DND-41 (cell line): ENCODE data around the gene CCDC157.
"Not testable (repeated sequence)": the region's sequence is repeated elsewhere in the genome, so short reads cannot be mapped to it uniquely, and the experiment has no call there.

Experiments
- ATAC-seq: fragments of 200-7000 bp; cut with Tn5 transposase; 3 replicates; pipeline ENCODE4 v1.9.1; 2021; ENCODE audit warnings: low read depth; ENCODE audit not compliant: insufficient read depth
- DNase-seq: peaks from one replicate; pipeline ENCODE4 v3.0.0-alpha.2; 2020
- H2AFZ ChIP-seq: 2 replicates; pipeline ENCODE4 v1.6.0; 2012; ENCODE audit warnings: low read depth, low read length
- H3K27ac ChIP-seq: 2 replicates; pipeline ENCODE4 v1.5.1; 2012; ENCODE audit warnings: low read length, inconsistent platforms
- H3K27me3 ChIP-seq: fragments of 200-600 bp; sonication (generic); 2 replicates; pipeline ENCODE4 v1.6.0; 2012; ENCODE audit warnings: low read length, mild to moderate bottlenecking, inconsistent platforms; ENCODE audit not compliant: insufficient read depth, poor library complexity
- H3K36me3 ChIP-seq: 2 replicates; pipeline ENCODE4 v1.5.1; 2012; ENCODE audit warnings: low read length, inconsistent platforms; ENCODE audit not compliant: insufficient read depth
- H3K4me1 ChIP-seq: 2 replicates; pipeline ENCODE4 v1.5.1; 2012; ENCODE audit warnings: mild to moderate bottlenecking, low read length; ENCODE audit not compliant: insufficient read depth
- H3K4me2 ChIP-seq: 2 replicates; pipeline ENCODE4 v1.6.0; 2012; ENCODE audit warnings: mild to moderate bottlenecking, moderate library complexity, low read length, inconsistent platforms; ENCODE audit not compliant: insufficient read depth
- H3K4me3 ChIP-seq, 2 experiments: fragments of 200-600 bp in 1 of 2; shearing (Covaris generic) in 1 of 2; 2 replicates each; pipeline ENCODE4 v1.5.1; 2012 to 2016; ENCODE audit warnings: inconsistent platforms in 2 of 2, low read length in 2 of 2, mild to moderate bottlenecking in 2 of 2, low read depth in 1 of 2, moderate library complexity in 1 of 2
- H3K79me2 ChIP-seq: 2 replicates; pipeline ENCODE4 v1.6.0; 2012; ENCODE audit warnings: low read length, inconsistent platforms; ENCODE audit not compliant: insufficient read depth
- H3K9ac ChIP-seq: 2 replicates; pipeline ENCODE4 v1.6.0; 2012; ENCODE audit warnings: low read depth, mild to moderate bottlenecking, inconsistent platforms, low read length, moderate library complexity
- H3K9me3 ChIP-seq: 2 replicates; pipeline ENCODE4 v1.5.1; 2012; ENCODE audit warnings: low read length, moderate library complexity, mild to moderate bottlenecking, inconsistent platforms; ENCODE audit not compliant: insufficient read depth, severe bottlenecking
- H4K20me1 ChIP-seq: 2 replicates; pipeline ENCODE4 v1.6.0; 2012; ENCODE audit warnings: low read length; ENCODE audit not compliant: insufficient read depth
- EZH2 ChIP-seq: IDR thresholded peaks from 3 replicates; pipeline ENCODE4 v1.6.1; 2012; ENCODE audit warnings: borderline replicate concordance, low read depth, mild to moderate bottlenecking, moderate library complexity, low read length, inconsistent platforms; ENCODE audit not compliant: severe bottlenecking
- TF ChIP-seq, protein P1 (sequence below): IDR thresholded peaks from 2 replicates; pipeline ENCODE4 v1.5.1; 2012; ENCODE audit warnings: borderline replicate concordance, low read length, moderate library complexity, mild to moderate bottlenecking; ENCODE audit not compliant: poor library complexity, severe bottlenecking; ENCODE audit errors: extremely low read depth

CCDC157 gene

DNA sequence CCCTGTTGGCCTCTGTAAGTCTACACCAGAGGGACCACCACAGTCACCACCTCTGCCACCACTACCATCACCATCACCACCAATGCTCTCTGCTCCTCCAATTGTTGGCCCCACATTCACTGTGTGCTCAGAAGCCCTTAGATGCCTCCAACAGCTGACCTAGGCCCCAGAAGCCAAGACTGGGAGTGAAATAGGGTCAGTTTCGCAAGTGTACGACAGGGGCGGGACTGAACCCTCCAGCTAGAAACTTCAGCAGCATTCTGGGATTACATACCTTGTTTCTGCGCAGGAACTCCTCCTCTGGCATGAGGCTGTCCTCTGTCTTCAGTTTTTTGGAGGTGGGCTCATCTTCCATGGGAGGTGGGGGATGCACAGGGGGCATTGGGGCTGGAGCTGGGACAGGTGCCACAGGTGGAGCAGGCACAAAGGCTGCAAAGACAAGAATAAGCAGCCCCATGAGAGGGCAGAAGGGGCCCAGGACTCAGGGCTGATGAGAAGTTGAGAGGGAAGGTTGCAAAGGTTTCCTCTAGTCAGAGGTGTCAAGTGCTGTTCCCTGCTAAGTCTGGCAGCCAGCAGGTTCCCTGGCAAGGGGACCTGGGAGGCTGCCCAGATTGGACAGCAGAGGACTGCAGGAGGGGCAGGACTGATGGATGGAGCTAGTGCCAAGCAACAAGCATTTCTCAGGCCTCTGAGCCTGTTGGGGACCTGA, 19.9 kb upstream of the CCDC157 start:
- no peak for ATAC-seq
- no peaks in the 10 kb centered on the region for H3K9me3 ChIP-seq

DNA sequence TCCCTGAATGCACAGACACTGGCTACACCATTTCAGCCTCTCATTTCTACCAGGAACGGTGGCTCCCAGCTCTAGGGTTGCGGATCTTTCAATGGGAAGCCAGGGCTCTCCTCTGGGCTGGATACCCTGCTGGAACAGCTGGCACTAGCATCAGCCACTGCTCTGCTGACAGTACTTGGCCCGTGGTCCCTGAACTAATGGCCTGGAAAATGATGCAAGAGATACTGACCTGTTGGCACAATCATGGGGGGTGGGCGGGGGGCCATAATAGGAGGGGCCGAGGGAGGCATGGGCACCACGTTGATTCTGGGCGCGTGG, 19.4 kb upstream of the CCDC157 start:
- Histone ChIP-seq H3K79me2 (no peaks in the 10 kb centered on the region), H4K20me1 (peaks cover 3% of the 10 kb centered on the region; the same call in 1 of the 2 replicates)
- no peak for ATAC-seq

More for the DNA sequence above, 19.9 kb upstream of the CCDC157 start:
- peaks cover 3% of the 10 kb centered on the region; the same call in 1 of the 2 replicates for H4K20me1 ChIP-seq
- no peak overlapping the region for H3K4me3 ChIP-seq
- no peak overlapping the region for H3K9ac ChIP-seq
- no peak for TF ChIP-seq EZH2
- TF ChIP-seq, protein P1, sequence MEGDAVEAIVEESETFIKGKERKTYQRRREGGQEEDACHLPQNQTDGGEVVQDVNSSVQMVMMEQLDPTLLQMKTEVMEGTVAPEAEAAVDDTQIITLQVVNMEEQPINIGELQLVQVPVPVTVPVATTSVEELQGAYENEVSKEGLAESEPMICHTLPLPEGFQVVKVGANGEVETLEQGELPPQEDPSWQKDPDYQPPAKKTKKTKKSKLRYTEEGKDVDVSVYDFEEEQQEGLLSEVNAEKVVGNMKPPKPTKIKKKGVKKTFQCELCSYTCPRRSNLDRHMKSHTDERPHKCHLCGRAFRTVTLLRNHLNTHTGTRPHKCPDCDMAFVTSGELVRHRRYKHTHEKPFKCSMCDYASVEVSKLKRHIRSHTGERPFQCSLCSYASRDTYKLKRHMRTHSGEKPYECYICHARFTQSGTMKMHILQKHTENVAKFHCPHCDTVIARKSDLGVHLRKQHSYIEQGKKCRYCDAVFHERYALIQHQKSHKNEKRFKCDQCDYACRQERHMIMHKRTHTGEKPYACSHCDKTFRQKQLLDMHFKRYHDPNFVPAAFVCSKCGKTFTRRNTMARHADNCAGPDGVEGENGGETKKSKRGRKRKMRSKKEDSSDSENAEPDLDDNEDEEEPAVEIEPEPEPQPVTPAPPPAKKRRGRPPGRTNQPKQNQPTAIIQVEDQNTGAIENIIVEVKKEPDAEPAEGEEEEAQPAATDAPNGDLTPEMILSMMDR = no peak
- no peak overlapping the region for H2AFZ ChIP-seq
- H3K36me3 ChIP-seq = peaks cover 96% of the 10 kb centered on the region
- H3K27me3 ChIP-seq = no peaks in the 10 kb centered on the region
- no peaks in the 10 kb centered on the region for H3K79me2 ChIP-seq
- no peak for DNase-seq
- H3K4me2 ChIP-seq = no peak overlapping the region
- no peak overlapping the region for H3K27ac ChIP-seq
- H3K4me1 ChIP-seq = no peaks in the 10 kb centered on the region

DNA sequence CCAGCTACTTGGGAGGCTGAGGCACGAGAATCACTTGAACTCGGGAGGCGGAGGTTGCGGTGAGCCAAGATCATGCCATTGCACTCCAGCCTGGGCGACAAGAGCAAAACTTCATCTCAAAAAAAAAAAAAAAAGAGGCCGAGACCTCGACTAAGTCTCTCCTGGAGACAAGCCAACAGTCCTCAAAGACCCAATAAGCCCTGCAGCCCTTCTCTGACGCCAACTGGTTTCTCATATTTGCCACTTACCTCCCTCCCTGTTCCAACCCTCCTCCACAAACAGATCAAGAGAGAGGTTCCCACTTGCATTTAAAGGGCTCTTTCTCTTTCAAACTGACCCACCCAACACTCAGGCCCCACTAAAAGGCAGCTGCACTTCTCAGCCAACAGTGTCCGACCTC, 18.5 kb upstream of the CCDC157 start:
- not testable (repeated sequence) for H3K4me3 ChIP-seq, ATAC-seq, H3K27me3 ChIP-seq, H3K9me3 ChIP-seq, DNase-seq, H3K79me2 ChIP-seq, H2AFZ ChIP-seq, H4K20me1 ChIP-seq, H3K27ac ChIP-seq, H3K9ac ChIP-seq, H3K4me1 ChIP-seq, H3K4me2 ChIP-seq
- peaks cover 98% of the 10 kb centered on the region for H3K36me3 ChIP-seq

More for the DNA sequence above, 19.4 kb upstream of the CCDC157 start:
- H3K4me2 ChIP-seq = no peak overlapping the region
- H3K9me3 ChIP-seq = no peaks in the 10 kb centered on the region
- no peak overlapping the region for H3K27ac ChIP-seq
- H3K4me1 ChIP-seq = no peaks in the 10 kb centered on the region
- H3K4me3 ChIP-seq = no peak overlapping the region
- no peak overlapping the region for H2AFZ ChIP-seq
- no peak overlapping the region for H3K9ac ChIP-seq
- peaks cover 98% of the 10 kb centered on the region for H3K36me3 ChIP-seq
- no peak for DNase-seq
- TF ChIP-seq, protein P1 = no peak
- no peak for TF ChIP-seq EZH2
- no peaks in the 10 kb centered on the region for H3K27me3 ChIP-seq

DNA sequence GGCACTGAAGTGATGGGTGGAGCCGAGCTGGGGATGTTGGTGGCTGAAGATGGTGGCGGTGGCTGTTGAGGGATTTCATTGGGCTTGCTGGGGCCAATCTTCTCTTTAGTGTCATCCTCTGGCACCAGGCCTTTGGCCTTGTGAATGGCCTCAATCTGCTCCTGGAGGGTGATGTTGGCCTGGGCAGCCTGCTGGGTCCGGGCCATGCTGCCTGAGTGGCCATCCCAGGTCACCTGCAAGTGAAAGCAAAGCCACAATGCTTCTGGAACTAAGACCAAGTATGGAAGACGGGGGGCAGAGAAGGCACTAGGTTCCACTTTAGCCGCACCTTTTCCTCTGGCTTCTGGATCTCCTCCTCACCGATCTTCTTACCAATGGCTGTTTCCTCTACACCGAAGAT, 18.0 kb upstream of the CCDC157 start:
- Histone ChIP-seq H3K79me2 (no peaks in the 10 kb centered on the region), H3K4me3 (no peak overlapping the region), H2AFZ (no peak overlapping the region), H3K27ac (no peak overlapping the region), H4K20me1 (peaks cover 3% of the 10 kb centered on the region; the same call in 1 of the 2 replicates), H3K9ac (no peak overlapping the region), H3K9me3 (no peaks in the 10 kb centered on the region), H3K4me2 (no peak overlapping the region), H3K36me3 (peaks cover 98% of the 10 kb centered on the region), H3K27me3 (no peaks in the 10 kb centered on the region), H3K4me1 (no peaks in the 10 kb centered on the region)
- no peak for TF ChIP-seq EZH2
- TF ChIP-seq, protein P1 = no peak
- ATAC-seq = no peak
- DNase-seq = no peak
